Natural killer cell (primary cell): ENCODE results near the gene PSMC1. TPM values are rescaled to one million over a fixed set of nuclear protein-coding genes. Genes with fewer than 3 reads are reported as not detected.

ENCODE experiments used
- ATAC-seq, 3 donors: fragments of 150-1000 bp in 2 of 3; fragments of 200-7000 bp in 1 of 3; cut with Tn5 transposase; 1 replicate in 1 of 3; 2 replicates in 2 of 3; pipeline ENCODE4 v1.10.0; 2021; ENCODE audit warnings: mild to moderate bottlenecking in 2 of 3, moderate library complexity in 2 of 3
- DNase-seq, 2 donors: peaks; one replicate each; pipeline versions ENCODE4 v3.0.0 to v3.0.0-alpha.2; 2013 to 2021; ENCODE audit warnings: mixed read lengths in 1 of 2
- H3K27ac ChIP-seq: one replicate; pipeline ENCODE4 v1.5.1; 2013; ENCODE audit warnings: mild to moderate bottlenecking, low read length
- H3K27me3 ChIP-seq: one replicate; pipeline ENCODE4 v1.6.1; 2013; ENCODE audit warnings: low read length; ENCODE audit not compliant: control insufficient read depth, insufficient read depth
- H3K36me3 ChIP-seq: one replicate; pipeline ENCODE4 v1.6.1; 2013; ENCODE audit warnings: low read length; ENCODE audit not compliant: control insufficient read depth, insufficient read depth
- H3K4me1 ChIP-seq: one replicate; pipeline ENCODE4 v1.6.1; 2013; ENCODE audit warnings: low read length; ENCODE audit not compliant: control insufficient read depth, insufficient read depth
- H3K4me3 ChIP-seq: one replicate; pipeline ENCODE4 v1.5.1; 2013; ENCODE audit warnings: low read length
- H3K9me3 ChIP-seq: one replicate; pipeline ENCODE4 v1.6.1; 2013; ENCODE audit warnings: low read length; ENCODE audit not compliant: control insufficient read depth, insufficient read depth
- H3K27ac Mint-ChIP-seq, 2 donors: one replicate each; pipeline ENCODE4 v1.8.0; 2022; ENCODE audit warnings: mild to moderate bottlenecking in 2 of 2, mixed read lengths in 2 of 2, moderate library complexity in 1 of 2
- H3K27me3 Mint-ChIP-seq, 2 donors: one replicate each; pipeline ENCODE4 v1.8.0; 2022; ENCODE audit warnings: low read depth in 2 of 2, mixed read lengths in 2 of 2
- H3K36me3 Mint-ChIP-seq: one replicate; pipeline ENCODE4 v1.8.0; 2022; ENCODE audit warnings: mixed read lengths
- H3K4me1 Mint-ChIP-seq, 2 donors: one replicate each; pipeline ENCODE4 v1.8.0; 2022; ENCODE audit warnings: mixed read lengths in 2 of 2
- H3K4me3 Mint-ChIP-seq: one replicate; pipeline ENCODE4 v1.8.0; 2022; ENCODE audit warnings: mild to moderate bottlenecking, moderate library complexity, mixed read lengths
- H3K9me3 Mint-ChIP-seq, 2 donors: one replicate each; pipeline ENCODE4 v1.8.0; 2022; ENCODE audit warnings: mixed read lengths in 2 of 2
- CTCF ChIP-seq: fragments of 200-600 bp; IDR thresholded peaks from one replicate; pipeline ENCODE4 v1.8.0; 2022; ENCODE audit warnings: antibody characterized with exemption
- WGBS: methylation state at CpG from one replicate; pipeline ENCODE4 v1.1.7; 2013; ENCODE audit warnings: missing lambda C conversion rate; ENCODE audit not compliant: insufficient coverage; 5-methylcytosine and 5-hydroxymethylcytosine counted together
- intact Hi-C: fragments of 100-400 bp; cut with micrococcal nuclease; formaldehyde crosslinking; loops from one replicate; pipeline ENCODE4 v1.14.2; 2022
- total RNA-seq, 4 donors: library from RNA; stranded (reverse); fragments of 120-200 nt in 1 of 4; gene quantifications; one replicate each; pipeline versions ENCODE4 v1.2.3 to v1.2.4, GENCODE V29; 2013 to 2022

PSMC1 gene
- total RNA-seq, 3 donors from 2014 or later (not counting 1 experiment from before 2014, with no cell fraction given) = 84.1 to 97.1 (median 93.1) TPM

- Mint-ChIP-seq H3K27ac (peak overlapping the region; percentile 16), H3K36me3 (peaks cover 14% of the 10 kb centered on the region)
- DNase-seq = no peak
Measured at GRCh38 chr14:90288651-90289355, 32.5 kb downstream of the PSMC1 start.

DNA sequence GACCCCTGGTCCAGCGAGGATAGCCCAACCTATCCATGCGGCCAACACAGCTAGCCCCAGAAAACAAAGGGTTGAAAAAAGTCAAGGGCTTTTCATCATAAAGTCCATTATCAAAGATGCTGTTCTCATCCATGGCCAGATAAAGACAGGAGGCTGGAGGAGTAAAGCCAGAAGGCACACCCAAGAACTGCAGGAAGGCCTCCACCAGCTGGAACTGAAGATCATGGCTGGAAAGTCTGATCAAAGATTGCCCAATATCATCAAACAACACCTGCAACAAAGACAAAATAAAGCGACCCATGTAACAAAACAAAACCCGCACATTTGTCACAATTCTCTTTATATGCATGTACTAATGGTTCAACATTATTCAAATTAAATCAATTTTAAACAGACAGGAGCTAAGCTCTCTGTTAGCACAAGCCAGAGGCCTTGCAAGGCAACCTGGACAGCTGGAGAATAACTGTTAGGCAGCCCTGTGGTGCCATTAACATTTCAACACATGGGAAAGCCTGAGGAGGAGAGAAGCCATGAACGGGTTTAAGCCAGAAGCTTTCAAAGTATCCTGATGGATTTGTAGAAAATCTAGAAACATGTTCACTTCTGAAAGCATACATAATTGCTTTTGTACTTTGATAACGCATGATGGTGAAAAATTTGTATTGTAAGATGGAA lies 34.1 kb downstream of the PSMC1 start:
- Histone ChIP-seq H3K9me3 (no peaks in the 10 kb centered on the region), H3K4me1 (no peaks in the 10 kb centered on the region), H3K27ac (no peak overlapping the region), H3K27me3 (no peaks in the 10 kb centered on the region), H3K4me3 (no peak overlapping the region), H3K36me3 (peaks cover 65% of the 10 kb centered on the region)
- Mint-ChIP-seq H3K27me3 (no peaks in the 10 kb centered on the region), H3K36me3 (peaks cover 21% of the 10 kb centered on the region), H3K4me3 (no peak overlapping the region), H3K27ac (no peak overlapping the region), H3K9me3 (no peaks in the 10 kb centered on the region), H3K4me1 (peaks cover 3 to 6% of the 10 kb centered on the region in 2 donors)
- no peak for TF ChIP-seq CTCF
- no peak for DNase-seq
- WGBS = 95% methylated on average over 5 of the region's 6 CpGs
- intact Hi-C loops = no loop called here
- ATAC-seq = no peak

More at GRCh38 chr14:90288651-90289355, 32.5 kb downstream of the PSMC1 start:
- ATAC-seq = peak; percentile 91 to 98 (median 93)
- Mint-ChIP-seq H3K4me3 (no peak overlapping the region), H3K27me3 (no peaks in the 10 kb centered on the region), H3K9me3 (no peaks in the 10 kb centered on the region), H3K4me1 (peaks cover 0 to 6% of the 10 kb centered on the region in 2 donors)
- Histone ChIP-seq H3K36me3 (peaks cover 63% of the 10 kb centered on the region), H3K27me3 (no peaks in the 10 kb centered on the region), H3K4me1 (no peaks in the 10 kb centered on the region), H3K4me3 (no peak overlapping the region), H3K9me3 (no peaks in the 10 kb centered on the region), H3K27ac (no peak overlapping the region)
- TF ChIP-seq CTCF = no peak
- WGBS = 76% methylated on average over 12 of the region's 12 CpGs
- intact Hi-C loops = loop anchor here (1.0 kb wide), 1 partner anchor 408 kb away; no protein-coding TSS in a partner anchor

DNA sequence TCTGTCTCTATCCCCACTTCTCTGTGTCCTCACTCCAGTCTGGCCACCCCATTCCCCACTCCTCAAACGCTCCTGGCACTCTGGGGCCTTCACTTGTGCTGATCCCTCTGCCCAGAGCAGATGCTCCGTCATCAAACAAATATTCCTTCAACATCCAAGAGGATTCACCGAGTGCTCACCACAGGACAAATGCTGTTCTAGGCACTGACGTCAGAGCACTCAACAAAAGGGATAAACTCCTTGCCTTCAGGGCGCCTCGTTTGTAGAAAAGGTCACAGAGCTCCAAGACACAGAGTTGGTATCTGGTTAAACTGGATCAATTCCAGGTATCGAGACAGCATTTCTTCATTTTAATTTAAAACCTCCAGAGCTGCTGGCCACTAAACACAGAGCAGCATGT lies 35.3 kb downstream of the PSMC1 start:
- ATAC-seq (no peak), DNase-seq (no peak)
- no peak for TF ChIP-seq CTCF
- Histone ChIP-seq H3K27me3 (no peaks in the 10 kb centered on the region), H3K36me3 (peaks cover 66% of the 10 kb centered on the region), H3K4me1 (no peaks in the 10 kb centered on the region), H3K9me3 (no peaks in the 10 kb centered on the region), H3K4me3 (no peak overlapping the region), H3K27ac (no peak overlapping the region)
- Mint-ChIP-seq H3K4me3 (no peak overlapping the region), H3K4me1 (peaks cover 3 to 6% of the 10 kb centered on the region in 2 donors), H3K27me3 (no peaks in the 10 kb centered on the region), H3K9me3 (no peaks in the 10 kb centered on the region), H3K36me3 (peaks cover 15% of the 10 kb centered on the region), H3K27ac (no peak overlapping the region)
- intact Hi-C loops = no loop called here
- 98% methylated on average over 7 of the region's 7 CpGs for WGBS
